Measurements from ENCODE around the gene RDH5. TPM values are rescaled to one million over a fixed set of nuclear protein-coding genes. Genes with fewer than 3 reads are reported as not detected.

The RDH5 gene
- total RNA-seq, 2 donors from 2014 or later = 4.1 to 7.4 TPM

DNA sequence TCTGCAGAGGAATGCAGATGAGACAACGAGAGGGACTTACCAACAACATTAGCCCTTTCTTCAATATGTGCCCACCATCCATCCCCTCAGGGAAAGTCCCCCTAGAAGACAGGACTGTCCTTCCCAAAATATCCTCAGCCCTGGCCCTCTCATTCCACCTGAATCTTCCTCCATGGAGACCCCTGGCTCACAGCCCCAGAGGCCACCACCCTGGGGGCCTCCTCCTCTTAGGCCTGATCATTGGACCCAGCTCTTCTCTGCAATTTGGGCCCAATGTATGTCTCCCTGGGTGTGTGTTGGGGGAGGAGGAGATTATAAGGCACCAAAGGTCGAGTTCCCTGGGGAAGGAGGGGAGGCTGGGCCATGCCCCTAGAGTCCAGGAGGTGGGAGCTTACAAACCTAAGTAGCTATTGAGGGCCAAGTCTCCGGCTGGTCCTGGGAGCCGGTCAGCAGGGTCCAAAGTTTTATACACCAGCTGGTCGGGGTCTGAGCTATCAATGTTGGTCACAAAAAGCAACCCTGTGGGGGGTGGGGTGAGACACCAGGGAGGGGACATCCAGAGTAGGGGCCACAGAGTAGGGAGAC is 20.6 kb upstream of the RDH5 start:
- H3K36me3 Mint-ChIP-seq (ENCODE audit: low read depth) = peaks cover 20% of the 10 kb centered on the region
- H3K36me3 ChIP-seq (ENCODE audit: control insufficient read depth, insufficient read depth, low read length) = no peaks in the 10 kb centered on the region
- H3K9ac ChIP-seq (ENCODE audit: extremely low read depth, low read length, poor library complexity, severe bottlenecking) = no peak overlapping the region
- no peak overlapping the region for H3K4me3 Mint-ChIP-seq
- H3K27ac ChIP-seq (ENCODE audit: low read depth, low read length) = no peak overlapping the region
- no peak for DNase-seq
- H3K27me3 ChIP-seq (ENCODE audit: control insufficient read depth, insufficient read depth, low read length, poor library complexity, severe bottlenecking) = no peaks in the 10 kb centered on the region
- no peaks in the 10 kb centered on the region for H3K27me3 Mint-ChIP-seq (ENCODE audit: insufficient read depth)
- no peaks in the 10 kb centered on the region for H3K9me3 Mint-ChIP-seq
- H3K9me3 ChIP-seq (ENCODE audit: control insufficient read depth, low read length) = no peaks in the 10 kb centered on the region
- TF ChIP-seq, protein P1, sequence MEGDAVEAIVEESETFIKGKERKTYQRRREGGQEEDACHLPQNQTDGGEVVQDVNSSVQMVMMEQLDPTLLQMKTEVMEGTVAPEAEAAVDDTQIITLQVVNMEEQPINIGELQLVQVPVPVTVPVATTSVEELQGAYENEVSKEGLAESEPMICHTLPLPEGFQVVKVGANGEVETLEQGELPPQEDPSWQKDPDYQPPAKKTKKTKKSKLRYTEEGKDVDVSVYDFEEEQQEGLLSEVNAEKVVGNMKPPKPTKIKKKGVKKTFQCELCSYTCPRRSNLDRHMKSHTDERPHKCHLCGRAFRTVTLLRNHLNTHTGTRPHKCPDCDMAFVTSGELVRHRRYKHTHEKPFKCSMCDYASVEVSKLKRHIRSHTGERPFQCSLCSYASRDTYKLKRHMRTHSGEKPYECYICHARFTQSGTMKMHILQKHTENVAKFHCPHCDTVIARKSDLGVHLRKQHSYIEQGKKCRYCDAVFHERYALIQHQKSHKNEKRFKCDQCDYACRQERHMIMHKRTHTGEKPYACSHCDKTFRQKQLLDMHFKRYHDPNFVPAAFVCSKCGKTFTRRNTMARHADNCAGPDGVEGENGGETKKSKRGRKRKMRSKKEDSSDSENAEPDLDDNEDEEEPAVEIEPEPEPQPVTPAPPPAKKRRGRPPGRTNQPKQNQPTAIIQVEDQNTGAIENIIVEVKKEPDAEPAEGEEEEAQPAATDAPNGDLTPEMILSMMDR (conservative IDR thresholded peaks at IDR 0.05) = no peak
- H3K27ac Mint-ChIP-seq = no peak overlapping the region
- no peak overlapping the region for H3K4me3 ChIP-seq (ENCODE audit: low read length)
- WGBS, 2 experiments (ENCODE audit: insufficient coverage in 1 of 2, insufficient read length in 1 of 2) = 83 to 88% methylated on average over 1 to 5 of the region's 5 CpGs
- no peaks in the 10 kb centered on the region for H3K4me1 Mint-ChIP-seq
- H3K4me1 ChIP-seq (ENCODE audit: control insufficient read depth, insufficient read depth, low read length) = no peaks in the 10 kb centered on the region

DNA sequence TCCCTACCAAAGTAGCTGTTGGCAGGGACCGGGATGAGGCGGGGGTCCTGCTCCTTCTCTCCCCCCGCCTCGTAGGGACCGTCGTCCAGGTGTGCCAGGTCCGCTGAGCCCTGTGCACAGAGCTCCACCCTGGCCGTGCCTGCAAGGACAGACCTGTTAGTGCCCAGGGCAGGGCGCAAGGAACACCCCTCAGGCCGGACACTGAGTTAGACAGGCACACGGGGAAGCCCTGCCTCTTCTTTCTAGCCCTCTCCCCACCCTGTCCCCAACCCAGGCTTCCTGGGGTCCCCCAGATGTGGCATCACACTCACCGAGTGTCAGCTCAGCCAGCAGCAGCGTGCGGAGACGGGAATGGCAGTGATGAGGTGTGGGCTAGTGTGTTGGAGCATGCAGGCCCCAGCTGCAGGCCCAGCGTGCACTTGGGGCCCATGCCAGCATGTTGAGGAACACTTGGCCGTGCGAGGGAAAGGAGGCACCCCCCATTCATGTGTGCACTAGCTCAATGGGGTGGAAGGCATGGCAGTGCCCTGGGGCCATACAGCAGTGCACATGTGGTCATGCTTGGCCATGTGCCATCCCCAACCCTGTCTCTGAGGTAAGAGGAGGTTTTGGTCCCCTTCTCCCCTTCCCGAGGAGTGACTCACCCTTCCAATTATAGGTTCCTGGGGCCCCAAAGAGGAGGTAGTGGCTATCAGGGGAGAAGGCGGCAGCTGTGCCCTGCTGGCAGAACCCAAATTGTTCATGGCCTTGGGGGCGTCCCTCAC is 19.8 kb upstream of the RDH5 start:
- Histone ChIP-seq H3K4me3 (ENCODE audit: low read length) (no peak overlapping the region), H3K36me3 (ENCODE audit: control insufficient read depth, insufficient read depth, low read length) (no peaks in the 10 kb centered on the region), H3K27me3 (ENCODE audit: control insufficient read depth, insufficient read depth, low read length, poor library complexity, severe bottlenecking) (no peaks in the 10 kb centered on the region), H3K4me1 (ENCODE audit: control insufficient read depth, insufficient read depth, low read length) (no peaks in the 10 kb centered on the region), H3K9me3 (ENCODE audit: control insufficient read depth, low read length) (no peaks in the 10 kb centered on the region), H3K27ac (ENCODE audit: low read depth, low read length) (no peak overlapping the region), H3K9ac (ENCODE audit: extremely low read depth, low read length, poor library complexity, severe bottlenecking) (no peak overlapping the region)
- Mint-ChIP-seq H3K9me3 (no peaks in the 10 kb centered on the region), H3K27me3 (ENCODE audit: insufficient read depth) (no peaks in the 10 kb centered on the region), H3K4me1 (peaks cover 7% of the 10 kb centered on the region), H3K4me3 (no peak overlapping the region), H3K27ac (no peak overlapping the region), H3K36me3 (ENCODE audit: low read depth) (peaks cover 13% of the 10 kb centered on the region)
- 87 to 96% methylated on average over 5 to 19 of the region's 21 CpGs for WGBS, 2 experiments (ENCODE audit: insufficient coverage in 1 of 2, insufficient read length in 1 of 2)
- no peak for DNase-seq
- TF ChIP-seq, protein P1 (conservative IDR thresholded peaks at IDR 0.05) = no peak

DNA sequence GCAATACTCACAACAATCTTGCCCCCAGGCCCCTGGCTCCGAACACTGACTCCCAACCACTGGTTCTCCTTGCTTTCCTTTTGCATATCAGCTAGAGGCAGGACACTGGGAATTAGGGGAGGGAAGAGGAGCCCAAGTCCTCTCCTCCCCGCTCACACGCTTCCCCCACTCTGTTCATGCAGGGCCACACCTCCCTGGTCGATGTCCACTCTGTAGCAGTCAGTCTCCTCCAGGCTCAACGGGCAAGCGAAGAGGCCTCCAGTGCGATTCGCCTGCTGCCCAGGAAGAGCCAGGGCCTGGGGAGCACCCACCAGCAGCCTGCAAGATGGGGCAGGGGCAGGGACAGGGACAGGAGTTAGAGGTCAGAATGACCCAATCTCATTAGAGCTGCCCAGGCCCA is 17.3 kb upstream of the RDH5 start:
- TF ChIP-seq, protein P1 (conservative IDR thresholded peaks at IDR 0.05) = no peak
- no peaks in the 10 kb centered on the region for H3K9me3 Mint-ChIP-seq
- H3K4me3 Mint-ChIP-seq = no peak overlapping the region
- Histone ChIP-seq H3K27ac (ENCODE audit: low read depth, low read length) (no peak overlapping the region), H3K27me3 (ENCODE audit: control insufficient read depth, insufficient read depth, low read length, poor library complexity, severe bottlenecking) (peaks cover 4% of the 10 kb centered on the region), H3K4me1 (ENCODE audit: control insufficient read depth, insufficient read depth, low read length) (no peaks in the 10 kb centered on the region), H3K36me3 (ENCODE audit: control insufficient read depth, insufficient read depth, low read length) (no peaks in the 10 kb centered on the region), H3K4me3 (ENCODE audit: low read length) (no peak overlapping the region), H3K9me3 (ENCODE audit: control insufficient read depth, low read length) (no peaks in the 10 kb centered on the region), H3K9ac (ENCODE audit: extremely low read depth, low read length, poor library complexity, severe bottlenecking) (no peak overlapping the region)
- no peak for DNase-seq
- H3K4me1 Mint-ChIP-seq = peaks cover 23% of the 10 kb centered on the region
- H3K36me3 Mint-ChIP-seq (ENCODE audit: low read depth) = peaks cover 10% of the 10 kb centered on the region
- H3K27me3 Mint-ChIP-seq (ENCODE audit: insufficient read depth) = peaks cover 18% of the 10 kb centered on the region
- WGBS, 2 experiments (ENCODE audit: insufficient coverage in 1 of 2, insufficient read length in 1 of 2) = 93 to 100% methylated on average over 1 to 8 of the region's 8 CpGs
- no peak overlapping the region for H3K27ac Mint-ChIP-seq

All from endodermal cell (in vitro differentiated cells).